IPS-20b (cell line): Measurements from ENCODE around the gene RNF112.

Experiments
- H3K27ac ChIP-seq: one replicate; pipeline ENCODE4 v1.5.1; 2013; ENCODE audit warnings: low read length
- H3K27me3 ChIP-seq: 2 replicates; pipeline ENCODE4 v1.6.1; 2013; ENCODE audit warnings: mild to moderate bottlenecking, low read length, inconsistent platforms; ENCODE audit not compliant: insufficient read depth
- H3K36me3 ChIP-seq: 2 replicates; pipeline ENCODE4 v1.6.1; 2013; ENCODE audit warnings: low read depth, mild to moderate bottlenecking, inconsistent platforms, low read length, moderate library complexity; ENCODE audit not compliant: insufficient read depth
- H3K4me1 ChIP-seq: 2 replicates; pipeline ENCODE4 v1.6.1; 2013; ENCODE audit warnings: mild to moderate bottlenecking, control low read depth, inconsistent platforms, low read length, moderate library complexity; ENCODE audit not compliant: insufficient read depth
- H3K4me3 ChIP-seq: 2 replicates; pipeline ENCODE4 v1.5.1; 2013; ENCODE audit warnings: mild to moderate bottlenecking, low read length, inconsistent platforms
- H3K9ac ChIP-seq: 2 replicates; pipeline ENCODE4 v1.6.1; 2013; ENCODE audit warnings: low read depth, mild to moderate bottlenecking, inconsistent platforms, low read length, moderate library complexity
- H3K9me3 ChIP-seq: 2 replicates; pipeline ENCODE4 v1.6.1; 2013; ENCODE audit warnings: mild to moderate bottlenecking, low read depth, low read length, inconsistent platforms; ENCODE audit not compliant: insufficient read depth

The RNF112 gene

DNA sequence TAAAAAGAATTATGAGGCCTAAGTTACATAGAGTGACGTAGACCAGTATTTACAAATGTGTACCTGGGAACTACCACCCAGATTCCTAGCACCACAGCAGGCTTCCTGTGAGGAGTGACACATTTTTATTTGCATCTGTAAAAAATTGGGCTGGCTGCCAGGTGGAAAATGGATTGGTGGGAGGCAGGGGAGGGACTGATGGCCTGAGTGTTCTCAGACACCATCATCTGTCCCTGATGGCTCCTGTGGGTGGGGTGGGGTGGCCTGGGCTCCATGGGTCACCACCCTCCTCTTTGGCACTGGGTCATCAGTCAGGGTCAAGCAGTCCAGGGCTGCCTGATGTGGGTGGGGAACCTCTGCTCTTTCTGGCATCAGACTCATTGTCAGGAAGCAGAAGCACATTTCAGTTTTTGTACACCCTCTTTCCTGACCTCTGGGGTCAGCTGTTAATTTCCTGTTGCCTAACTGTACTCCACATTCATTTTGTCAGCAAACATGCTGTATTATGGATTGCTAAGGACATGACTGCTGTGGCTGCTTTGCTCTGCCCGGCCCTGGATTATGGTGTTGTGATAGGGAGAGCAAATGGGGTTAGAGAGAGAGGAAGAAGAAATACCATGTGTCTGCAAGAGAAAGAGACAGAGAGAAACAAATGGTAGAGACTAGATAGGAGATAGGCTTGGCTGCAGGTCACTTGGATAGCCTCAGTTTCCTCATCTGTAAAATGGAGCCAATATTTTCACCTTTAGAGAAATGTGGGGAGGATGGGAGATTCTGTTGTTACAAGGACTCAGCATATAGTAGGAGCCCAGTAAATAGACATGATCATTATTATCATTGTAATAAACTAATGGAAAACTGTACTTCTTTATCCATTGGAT lies 12.5 kb upstream of the RNF112 start:
- Histone ChIP-seq H3K9me3 (no peaks in the 10 kb centered on the region), H3K9ac (no peak overlapping the region; the same call in 1 of the 2 replicates), H3K4me3 (no peak overlapping the region), H3K27me3 (no peaks in the 10 kb centered on the region), H3K4me1 (peaks cover 10% of the 10 kb centered on the region), H3K27ac (no peak overlapping the region), H3K36me3 (no peaks in the 10 kb centered on the region)

GRCh38 chr17:19399750-19400450 lies 11.1 kb upstream of the RNF112 start:
- Histone ChIP-seq H3K36me3 (no peaks in the 10 kb centered on the region), H3K4me3 (no peak overlapping the region), H3K9ac (no peak overlapping the region), H3K9me3 (no peaks in the 10 kb centered on the region), H3K4me1 (peaks cover 10% of the 10 kb centered on the region), H3K27ac (no peak overlapping the region), H3K27me3 (no peaks in the 10 kb centered on the region)

GRCh38 chr17:19401321-19402010 lies 9.6 kb upstream of the RNF112 start:
- no peaks in the 10 kb centered on the region for H3K9me3 ChIP-seq
- no peak overlapping the region for H3K4me3 ChIP-seq
- H3K27ac ChIP-seq = no peak overlapping the region
- H3K36me3 ChIP-seq = no peaks in the 10 kb centered on the region
- no peaks in the 10 kb centered on the region for H3K27me3 ChIP-seq
- H3K9ac ChIP-seq = no peak overlapping the region
- peaks cover 10% of the 10 kb centered on the region for H3K4me1 ChIP-seq

GRCh38 chr17:19402171-19402570 lies 8.9 kb upstream of the RNF112 start:
- peaks cover 10% of the 10 kb centered on the region for H3K4me1 ChIP-seq
- no peak overlapping the region for H3K9ac ChIP-seq
- H3K9me3 ChIP-seq = no peaks in the 10 kb centered on the region
- no peak overlapping the region for H3K4me3 ChIP-seq
- H3K27me3 ChIP-seq = no peaks in the 10 kb centered on the region
- no peak overlapping the region for H3K27ac ChIP-seq
- no peaks in the 10 kb centered on the region for H3K36me3 ChIP-seq

- no peaks in the 10 kb centered on the region for H3K27me3 ChIP-seq
- peaks cover 6% of the 10 kb centered on the region for H3K4me1 ChIP-seq
- no peak overlapping the region for H3K9ac ChIP-seq
- H3K9me3 ChIP-seq = no peaks in the 10 kb centered on the region
- H3K36me3 ChIP-seq = no peaks in the 10 kb centered on the region
- H3K4me3 ChIP-seq = no peak overlapping the region
- no peak overlapping the region for H3K27ac ChIP-seq
These were observed 8.0 kb upstream of the RNF112 start for GRCh38 chr17:19403021-19403420.

DNA sequence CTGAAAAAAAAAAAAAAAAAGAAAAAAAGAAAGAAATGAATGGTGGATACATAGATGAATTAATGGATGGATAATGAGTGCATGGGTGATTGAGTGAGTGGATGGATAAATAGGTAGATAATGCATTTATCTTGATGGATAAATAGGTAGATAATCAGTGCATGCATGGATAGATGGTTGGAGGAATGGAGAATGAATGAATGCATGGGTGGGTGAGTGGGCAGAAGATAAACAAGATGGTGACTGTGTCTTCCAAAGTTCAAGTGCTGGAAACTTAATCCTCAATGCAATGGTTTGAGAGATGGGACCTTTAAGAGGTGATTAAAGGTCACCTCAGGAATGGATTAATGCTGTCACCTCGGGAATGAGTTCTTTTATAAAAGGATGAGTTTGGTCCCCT lies 6.8 kb upstream of the RNF112 start:
- no peak overlapping the region for H3K27ac ChIP-seq
- no peaks in the 10 kb centered on the region for H3K36me3 ChIP-seq
- no peak overlapping the region for H3K4me3 ChIP-seq
- no peak overlapping the region for H3K9ac ChIP-seq
- H3K9me3 ChIP-seq = no peaks in the 10 kb centered on the region
- no peaks in the 10 kb centered on the region for H3K27me3 ChIP-seq
- H3K4me1 ChIP-seq = no peaks in the 10 kb centered on the region

- H3K4me3 ChIP-seq = no peak overlapping the region
- no peaks in the 10 kb centered on the region for H3K4me1 ChIP-seq
- no peak overlapping the region for H3K9ac ChIP-seq
- H3K9me3 ChIP-seq = no peaks in the 10 kb centered on the region
- 0 out of 2 replicates have a peak, but pooled peaks cover under 1% of the 10 kb centered on the region for H3K27me3 ChIP-seq
- H3K27ac ChIP-seq = no peak overlapping the region
- H3K36me3 ChIP-seq = no peaks in the 10 kb centered on the region
These were observed 5.9 kb upstream of the RNF112 start for GRCh38 chr17:19405114-19405513.

GRCh38 chr17:19407601-19408345 lies 3.3 kb upstream of the RNF112 start:
- Histone ChIP-seq H3K36me3 (no peaks in the 10 kb centered on the region), H3K27ac (no peak overlapping the region), H3K4me3 (no peak overlapping the region), H3K27me3 (peaks cover 4% of the 10 kb centered on the region; the same call in 1 of the 2 replicates), H3K9me3 (no peaks in the 10 kb centered on the region), H3K9ac (no peak overlapping the region), H3K4me1 (peaks cover 4% of the 10 kb centered on the region; the same call in 1 of the 2 replicates)

GRCh38 chr17:19408346-19408710 lies 2.7 kb upstream of the RNF112 start:
- Histone ChIP-seq H3K9ac (no peak overlapping the region), H3K27ac (no peak overlapping the region), H3K9me3 (no peaks in the 10 kb centered on the region), H3K4me1 (peaks cover 4% of the 10 kb centered on the region; the same call in 1 of the 2 replicates), H3K4me3 (no peak overlapping the region), H3K27me3 (peaks cover 4% of the 10 kb centered on the region; the same call in 1 of the 2 replicates), H3K36me3 (no peaks in the 10 kb centered on the region)

DNA sequence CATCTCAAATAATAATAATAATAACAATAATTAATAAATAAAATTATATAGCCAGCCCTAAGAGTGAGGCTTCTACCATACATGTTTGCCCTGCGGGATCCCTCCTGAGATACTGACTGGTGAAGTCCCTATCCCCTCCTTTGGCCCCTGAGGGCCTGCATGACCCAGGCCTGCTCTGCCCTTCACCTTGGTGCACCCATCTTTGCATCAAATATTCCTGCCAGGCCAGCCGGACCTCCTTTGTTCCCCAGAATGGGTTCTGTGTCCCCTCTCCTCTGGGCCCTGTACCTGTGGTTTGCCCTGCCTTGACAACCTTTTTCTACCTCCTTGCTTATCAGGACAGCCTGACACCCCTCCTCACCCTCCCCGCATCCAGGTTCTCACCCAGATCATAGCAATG lies 2.0 kb upstream of the RNF112 start:
- H3K36me3 ChIP-seq = no peaks in the 10 kb centered on the region
- H3K9me3 ChIP-seq = no peaks in the 10 kb centered on the region
- H3K27ac ChIP-seq = no peak overlapping the region
- peaks cover 4% of the 10 kb centered on the region; the same call in 1 of the 2 replicates for H3K27me3 ChIP-seq
- peaks cover 4% of the 10 kb centered on the region; the same call in 1 of the 2 replicates for H3K4me1 ChIP-seq
- no peak overlapping the region for H3K9ac ChIP-seq
- H3K4me3 ChIP-seq = no peak overlapping the region

- H3K9me3 ChIP-seq = no peaks in the 10 kb centered on the region
- peaks cover 4% of the 10 kb centered on the region; the same call in 1 of the 2 replicates for H3K4me1 ChIP-seq
- no peaks in the 10 kb centered on the region for H3K36me3 ChIP-seq
- H3K9ac ChIP-seq = no peak overlapping the region
- no peak overlapping the region for H3K4me3 ChIP-seq
- no peak overlapping the region for H3K27ac ChIP-seq
- peaks cover 4% of the 10 kb centered on the region; the same call in 1 of the 2 replicates for H3K27me3 ChIP-seq
These were observed 1.5 kb upstream of the RNF112 start for GRCh38 chr17:19409509-19409908.
